H1 (cell line): ENCODE data around the gene DCDC1. TPM values are rescaled to one million over a fixed set of nuclear protein-coding genes. Genes with fewer than 3 reads are reported as not detected.

Experiments used
- CHD1 ChIP-seq: IDR thresholded peaks from 2 replicates; pipeline ENCODE4 v1.6.1; 2012; ENCODE audit warnings: low read depth, low read length, improper control_type of control experiment
- CTCF ChIP-seq, 3 experiments: IDR thresholded peaks; 1 replicate in 2 of 3; 2 replicates in 1 of 3; pipeline versions ENCODE4 v1.5.1 to v1.6.1; 2011; ENCODE audit warnings: low read length in 3 of 3, mild to moderate bottlenecking in 3 of 3, inconsistent platforms in 2 of 3, low read depth in 1 of 3, moderate library complexity in 1 of 3; ENCODE audit not compliant: insufficient read depth in 1 of 3; ENCODE audit errors: control extremely low read depth in 1 of 3
- JUN ChIP-seq: IDR thresholded peaks from 2 replicates; pipeline ENCODE4 v1.6.1; 2011; ENCODE audit warnings: low read depth, mild to moderate bottlenecking, improper control_type of control experiment, low read length
- KDM1A ChIP-seq: fragments of 200-600, 300-600 bp; sonication (generic); IDR thresholded peaks from 2 replicates; pipeline ENCODE4 v1.7.1; 2016; ENCODE audit warnings: mild to moderate bottlenecking, low read length, borderline replicate concordance
- MAFK ChIP-seq: IDR thresholded peaks from 2 replicates; pipeline ENCODE4 v1.6.1; 2012; ENCODE audit warnings: low read depth, mild to moderate bottlenecking, improper control_type of control experiment, low read length
- POU5F1 ChIP-seq: IDR thresholded peaks from 2 replicates; pipeline ENCODE4 v1.6.1; 2011; ENCODE audit warnings: low read depth, mild to moderate bottlenecking, low read length, moderate library complexity
- SP2 ChIP-seq: IDR thresholded peaks from 2 replicates; pipeline ENCODE4 v1.6.1; 2012; ENCODE audit warnings: mild to moderate bottlenecking, low read length, inconsistent platforms
- TCF12 ChIP-seq: IDR thresholded peaks from 2 replicates; pipeline ENCODE4 v1.6.1; 2011; ENCODE audit warnings: low read depth, mild to moderate bottlenecking, low read length
- polyA plus RNA-seq, 7 experiments: library from polyadenylated mRNA; depleted of rRNA in 3 of 7; stranded (reverse) in 5 of 7; unstranded in 2 of 7; fragments of >200 nt in 5 of 7; fragments of 200-250 nt in 2 of 7; gene quantifications; 1 replicate in 5 of 7; 2 replicates in 1 of 7; 4 replicates in 1 of 7; pipeline versions ENCODE4 v1.2.1 to v1.2.3, GENCODE V29; 2011 to 2013; ENCODE audit warnings: missing spikeins in 2 of 7, mixed read lengths in 2 of 7
- total RNA-seq: library from RNA; stranded (reverse); fragmentation: NEBNext Ultra II Directional; extraction: Animal tissue kit (Norgen Biotek cat#: 25700); gene quantifications from 2 replicates; pipeline ENCODE4 v1.2.1, GENCODE V29; 2021
- TF ChIP-seq, protein P1 (sequence below): IDR thresholded peaks from 2 replicates; pipeline ENCODE4 v1.6.1; 2012; ENCODE audit warnings: low read length, inconsistent platforms

Gene DCDC1
- total and polyA plus RNA-seq, 2 of the 8 experiments (the other 6 are each of a cell fraction or from before 2014, with no cell fraction given): 0.15 to 0.56 TPM

- TF ChIP-seq, protein P1, sequence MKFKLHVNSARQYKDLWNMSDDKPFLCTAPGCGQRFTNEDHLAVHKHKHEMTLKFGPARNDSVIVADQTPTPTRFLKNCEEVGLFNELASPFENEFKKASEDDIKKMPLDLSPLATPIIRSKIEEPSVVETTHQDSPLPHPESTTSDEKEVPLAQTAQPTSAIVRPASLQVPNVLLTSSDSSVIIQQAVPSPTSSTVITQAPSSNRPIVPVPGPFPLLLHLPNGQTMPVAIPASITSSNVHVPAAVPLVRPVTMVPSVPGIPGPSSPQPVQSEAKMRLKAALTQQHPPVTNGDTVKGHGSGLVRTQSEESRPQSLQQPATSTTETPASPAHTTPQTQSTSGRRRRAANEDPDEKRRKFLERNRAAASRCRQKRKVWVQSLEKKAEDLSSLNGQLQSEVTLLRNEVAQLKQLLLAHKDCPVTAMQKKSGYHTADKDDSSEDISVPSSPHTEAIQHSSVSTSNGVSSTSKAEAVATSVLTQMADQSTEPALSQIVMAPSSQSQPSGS: no peak
- no peak for TF ChIP-seq POU5F1
- TF ChIP-seq SP2: no peak
- no peak for TF ChIP-seq CHD1
- no peak for TF ChIP-seq CTCF (IDR thresholded peaks at IDR 0.05; ENCODE audit: control extremely low read depth in 1 of 3, insufficient read depth in 1 of 3, low read depth in 1 of 3, low read length in 3 of 3)
- TF ChIP-seq JUN: no peak
- no peak for TF ChIP-seq KDM1A
- TF ChIP-seq TCF12: no peak
- TF ChIP-seq MAFK: no peak
- TF ChIP-seq, all 59 proteins: peak for 0
These were observed 377.6 kb downstream of the DCDC1 start (continued) for GRCh38 chr11:30991802-30992512.
